ENCODE data around the gene UBE2G2.

UBE2G2 gene

GRCh38 chr21:44813727-44814126 is 12.1 kb upstream of the UBE2G2 start:
- Mint-ChIP-seq H3K27me3 (no peaks in the 10 kb centered on the region), H3K27ac (no peak overlapping the region), H3K4me3 (no peak overlapping the region), H3K4me1 (peaks cover 16% of the 10 kb centered on the region), H3K9me3 (no peaks in the 10 kb centered on the region), H3K36me3 (ENCODE audit: low read depth) (peaks cover 20% of the 10 kb centered on the region)
- no peak for DNase-seq
- ATAC-seq = no peak

DNA sequence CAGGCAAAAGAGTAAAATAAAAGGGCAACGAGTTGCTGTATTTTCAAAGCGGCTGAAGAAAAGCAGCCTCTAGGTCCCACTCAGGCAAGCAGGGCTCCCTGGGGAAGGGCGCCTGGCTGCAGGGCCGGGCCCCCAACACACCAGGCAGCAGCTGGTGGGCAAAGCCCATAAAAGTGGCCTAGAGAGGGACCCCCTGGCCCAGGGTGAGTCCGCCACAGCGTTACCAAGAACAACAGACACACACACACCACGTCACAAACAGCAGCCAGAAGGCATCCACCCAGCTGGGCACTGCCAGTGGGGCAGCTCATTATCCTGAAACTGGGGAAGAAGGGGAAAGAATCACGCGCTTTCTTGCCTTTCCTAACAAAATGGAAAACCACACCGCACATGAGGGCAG is 11.5 kb upstream of the UBE2G2 start:
- no peak overlapping the region for H3K4me3 Mint-ChIP-seq
- no peak for DNase-seq
- no peak overlapping the region for H3K27ac Mint-ChIP-seq
- H3K36me3 Mint-ChIP-seq (ENCODE audit: low read depth) = peaks cover 20% of the 10 kb centered on the region
- H3K27me3 Mint-ChIP-seq = no peaks in the 10 kb centered on the region
- no peaks in the 10 kb centered on the region for H3K9me3 Mint-ChIP-seq
- no peak for ATAC-seq
- peaks cover 16% of the 10 kb centered on the region for H3K4me1 Mint-ChIP-seq

- ATAC-seq = no peak
- peaks cover 20% of the 10 kb centered on the region for H3K36me3 Mint-ChIP-seq (ENCODE audit: low read depth)
- no peaks in the 10 kb centered on the region for H3K27me3 Mint-ChIP-seq
- H3K27ac Mint-ChIP-seq = no peak overlapping the region
- H3K9me3 Mint-ChIP-seq = no peaks in the 10 kb centered on the region
- DNase-seq = no peak
- H3K4me1 Mint-ChIP-seq = peaks cover 16% of the 10 kb centered on the region
- H3K4me3 Mint-ChIP-seq = no peak overlapping the region
Observed at GRCh38 chr21:44812640-44813039, 11.0 kb upstream of the UBE2G2 start.

DNA sequence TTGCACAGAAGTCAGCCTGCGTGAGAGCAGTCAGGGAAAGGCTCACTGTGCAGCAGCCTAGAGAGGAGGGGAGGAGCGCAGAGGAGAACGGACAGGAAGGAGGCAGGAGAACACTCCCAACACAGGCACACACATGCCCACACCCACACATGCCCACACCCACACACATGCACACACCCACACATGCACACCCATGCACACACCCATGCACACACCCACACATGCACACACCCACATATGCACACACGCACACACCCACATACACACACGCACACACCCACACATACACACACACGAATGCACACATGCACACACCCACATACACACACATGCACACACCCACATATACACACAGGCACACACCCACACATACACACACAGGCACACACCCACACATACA is 9.2 kb upstream of the UBE2G2 start:
- Mint-ChIP-seq H3K27ac (no peak overlapping the region), H3K9me3 (no peaks in the 10 kb centered on the region), H3K27me3 (no peaks in the 10 kb centered on the region), H3K36me3 (ENCODE audit: low read depth) (peaks cover 26% of the 10 kb centered on the region), H3K4me3 (no peak overlapping the region), H3K4me1 (peaks cover 7% of the 10 kb centered on the region)
- no peak for ATAC-seq
- DNase-seq = no peak

DNA sequence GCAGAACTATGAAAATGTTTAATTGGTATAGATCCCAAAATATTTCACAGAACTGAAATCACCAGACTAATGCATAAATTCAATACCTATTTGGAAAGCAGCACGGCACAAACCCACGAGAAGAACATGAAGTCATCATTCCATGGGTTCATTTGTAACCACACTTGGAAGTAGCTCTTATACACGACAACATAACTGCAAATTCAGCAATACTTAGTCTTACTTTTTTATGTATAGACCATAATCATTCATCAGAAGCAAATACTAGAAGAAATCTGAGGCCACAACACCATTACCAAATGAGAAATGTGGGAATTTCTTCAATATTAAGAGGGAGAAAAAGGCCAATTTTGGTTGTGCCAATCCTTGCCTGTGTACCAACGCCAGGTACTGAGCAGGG is 4.2 kb upstream of the UBE2G2 start:
- no peaks in the 10 kb centered on the region for H3K27me3 Mint-ChIP-seq
- H3K4me3 Mint-ChIP-seq = no peak overlapping the region
- no peak for ATAC-seq
- H3K27ac Mint-ChIP-seq = no peak overlapping the region
- no peak for DNase-seq
- no peaks in the 10 kb centered on the region for H3K9me3 Mint-ChIP-seq
- peaks cover 29% of the 10 kb centered on the region for H3K4me1 Mint-ChIP-seq
- H3K36me3 Mint-ChIP-seq (ENCODE audit: low read depth) = peaks cover 51% of the 10 kb centered on the region

GRCh38 chr21:44805226-44805625 is 3.6 kb upstream of the UBE2G2 start:
- no peaks in the 10 kb centered on the region for H3K9me3 Mint-ChIP-seq
- DNase-seq = no peak
- no peak for ATAC-seq
- H3K36me3 Mint-ChIP-seq (ENCODE audit: low read depth) = peaks cover 56% of the 10 kb centered on the region
- peaks cover 35% of the 10 kb centered on the region for H3K4me1 Mint-ChIP-seq
- H3K27ac Mint-ChIP-seq = no peak overlapping the region
- H3K4me3 Mint-ChIP-seq = no peak overlapping the region
- H3K27me3 Mint-ChIP-seq = no peaks in the 10 kb centered on the region

GRCh38 chr21:44804762-44805161 is 3.1 kb upstream of the UBE2G2 start:
- peaks cover 40% of the 10 kb centered on the region for H3K4me1 Mint-ChIP-seq
- ATAC-seq (no peak), DNase-seq (no peak)
- H3K4me3 Mint-ChIP-seq = no peak overlapping the region
- H3K27me3 Mint-ChIP-seq = no peaks in the 10 kb centered on the region
- no peak overlapping the region for H3K27ac Mint-ChIP-seq
- H3K9me3 Mint-ChIP-seq = no peaks in the 10 kb centered on the region
- peaks cover 57% of the 10 kb centered on the region for H3K36me3 Mint-ChIP-seq (ENCODE audit: low read depth)

- Mint-ChIP-seq H3K36me3 (ENCODE audit: low read depth) (peaks cover 55% of the 10 kb centered on the region), H3K9me3 (no peaks in the 10 kb centered on the region), H3K27me3 (no peaks in the 10 kb centered on the region), H3K4me1 (peaks cover 50% of the 10 kb centered on the region), H3K4me3 (no peak overlapping the region), H3K27ac (no peak overlapping the region)
- no peak for DNase-seq
- ATAC-seq = no peak
Observed at GRCh38 chr21:44803651-44804050, 2.0 kb upstream of the UBE2G2 start.

GRCh38 chr21:44802396-44803153 is 955 bp upstream of the UBE2G2 start:
- ATAC-seq (no peak), DNase-seq (peak; percentile 26)
- H3K27me3 Mint-ChIP-seq = no peaks in the 10 kb centered on the region
- H3K27ac Mint-ChIP-seq = peak overlapping the region; percentile 93
- peaks cover 58% of the 10 kb centered on the region for H3K4me1 Mint-ChIP-seq
- peaks cover 63% of the 10 kb centered on the region for H3K36me3 Mint-ChIP-seq (ENCODE audit: low read depth)
- no peaks in the 10 kb centered on the region for H3K9me3 Mint-ChIP-seq
- H3K4me3 Mint-ChIP-seq = peak overlapping the region; percentile 98

GRCh38 chr21:44800971-44801467 is 601 bp downstream of the UBE2G2 start:
- peaks cover 71% of the 10 kb centered on the region for H3K36me3 Mint-ChIP-seq (ENCODE audit: low read depth)
- H3K27ac Mint-ChIP-seq = peak overlapping the region; percentile 95
- peak overlapping the region; percentile 98 for H3K4me3 Mint-ChIP-seq
- no peaks in the 10 kb centered on the region for H3K27me3 Mint-ChIP-seq
- H3K9me3 Mint-ChIP-seq = no peaks in the 10 kb centered on the region
- DNase-seq = no peak
- ATAC-seq = peak; percentile 40
- H3K4me1 Mint-ChIP-seq = peaks cover 69% of the 10 kb centered on the region

DNA sequence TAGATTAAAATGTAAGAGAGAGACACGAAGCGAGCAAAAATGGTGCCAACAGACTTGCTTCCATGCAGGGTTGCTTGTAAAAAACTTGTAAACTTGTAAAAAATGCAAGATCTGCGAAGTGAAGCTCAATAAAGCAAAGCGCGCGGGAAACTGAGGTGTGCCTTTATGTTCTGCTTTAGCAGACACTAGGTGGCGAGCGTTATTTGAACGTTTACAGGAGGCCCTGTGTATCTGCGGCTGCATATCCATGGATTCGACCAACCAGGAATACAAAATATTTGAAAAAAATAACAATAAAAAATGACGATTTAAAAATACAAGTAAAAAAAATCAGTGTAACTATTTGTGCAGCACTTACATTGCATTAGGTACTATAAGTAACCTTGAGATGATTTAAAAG is 1.5 kb downstream of the UBE2G2 start:
- Mint-ChIP-seq H3K4me3 (peak overlapping the region; percentile 98), H3K9me3 (no peaks in the 10 kb centered on the region), H3K27ac (peak overlapping the region; percentile 61), H3K4me1 (peaks cover 75% of the 10 kb centered on the region), H3K36me3 (ENCODE audit: low read depth) (peaks cover 68% of the 10 kb centered on the region), H3K27me3 (no peaks in the 10 kb centered on the region)
- ATAC-seq (no peak), DNase-seq (no peak)

DNA sequence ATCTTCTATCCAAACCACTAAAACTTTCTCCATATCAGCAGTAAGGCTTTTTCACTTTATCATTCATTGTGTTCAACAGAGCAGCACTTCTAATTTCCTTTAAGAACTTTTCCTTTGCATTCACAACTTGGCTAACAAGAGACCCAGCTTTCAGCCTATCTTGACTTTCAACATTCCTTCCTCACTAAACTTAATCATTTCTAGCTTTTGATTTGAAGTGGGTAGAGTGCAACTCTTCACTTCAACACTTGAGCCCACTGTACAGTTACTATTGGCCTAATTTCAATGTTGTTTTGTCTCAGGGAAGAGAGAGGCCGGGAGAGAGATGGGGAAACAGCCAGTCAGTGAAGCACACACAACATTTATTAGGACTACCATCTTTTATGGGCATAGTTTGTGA is 2.0 kb downstream of the UBE2G2 start:
- Mint-ChIP-seq H3K4me1 (peaks cover 75% of the 10 kb centered on the region), H3K36me3 (ENCODE audit: low read depth) (peaks cover 64% of the 10 kb centered on the region), H3K27ac (peak overlapping the region; percentile 61), H3K27me3 (no peaks in the 10 kb centered on the region), H3K4me3 (peak overlapping the region; percentile 98), H3K9me3 (no peaks in the 10 kb centered on the region)
- DNase-seq = no peak
- ATAC-seq = no peak

GRCh38 chr21:44797775-44798174 is 3.8 kb downstream of the UBE2G2 start:
- no peak for ATAC-seq
- H3K4me1 Mint-ChIP-seq = peaks cover 71% of the 10 kb centered on the region

GRCh38 chr21:44795342-44795741 is 6.3 kb downstream of the UBE2G2 start:
- DNase-seq (no peak), ATAC-seq (no peak)
- Mint-ChIP-seq H3K27me3 (no peaks in the 10 kb centered on the region), H3K4me3 (no peak overlapping the region), H3K4me1 (peaks cover 79% of the 10 kb centered on the region), H3K27ac (no peak overlapping the region), H3K9me3 (no peaks in the 10 kb centered on the region), H3K36me3 (ENCODE audit: low read depth) (peaks cover 68% of the 10 kb centered on the region)

More at GRCh38 chr21:44797775-44798174, 3.8 kb downstream of the UBE2G2 start:
- Mint-ChIP-seq H3K27me3 (no peaks in the 10 kb centered on the region), H3K27ac (no peak overlapping the region), H3K36me3 (ENCODE audit: low read depth) (peaks cover 59% of the 10 kb centered on the region), H3K9me3 (no peaks in the 10 kb centered on the region), H3K4me3 (no peak overlapping the region)
- no peak for DNase-seq

DNA sequence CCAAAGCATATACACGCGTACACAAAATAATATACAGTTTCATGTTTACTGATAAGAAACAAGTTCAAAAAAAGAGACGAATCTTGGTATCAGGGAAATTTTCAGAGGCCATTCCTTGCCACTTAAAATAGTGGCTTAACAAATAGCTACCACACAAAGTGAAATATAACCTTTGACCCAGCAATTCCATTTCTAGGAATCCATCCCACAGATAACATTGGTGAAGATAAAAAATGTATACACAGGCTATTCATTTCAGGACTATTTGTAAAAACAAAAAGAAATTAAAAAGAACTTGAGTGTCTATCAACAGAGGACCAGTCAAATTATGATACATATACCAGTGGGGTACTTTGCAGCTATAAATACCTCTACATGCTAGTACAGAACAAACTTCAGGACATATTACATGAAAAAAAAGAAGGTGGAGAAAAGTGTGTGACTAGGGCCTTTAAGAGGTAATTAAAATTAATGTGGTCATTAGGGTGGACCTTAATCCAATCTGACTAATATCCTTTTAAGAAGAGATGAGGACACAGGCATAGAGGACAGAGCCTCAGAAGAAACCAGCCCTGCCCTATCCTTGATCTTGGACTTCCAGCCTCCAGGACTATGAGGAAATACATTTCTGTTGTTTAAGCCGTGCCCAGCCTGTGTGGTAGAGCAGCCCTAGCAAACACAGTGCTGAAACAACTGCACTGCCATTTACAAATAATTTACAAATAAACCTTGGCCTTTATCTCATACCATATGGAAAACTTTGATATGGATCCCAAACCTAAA is 7.8 kb downstream of the UBE2G2 start:
- H3K27me3 Mint-ChIP-seq = no peaks in the 10 kb centered on the region
- no peaks in the 10 kb centered on the region for H3K9me3 Mint-ChIP-seq
- H3K4me3 Mint-ChIP-seq = no peak overlapping the region
- H3K27ac Mint-ChIP-seq = no peak overlapping the region
- DNase-seq (no peak), ATAC-seq (no peak)
- peaks cover 76% of the 10 kb centered on the region for H3K4me1 Mint-ChIP-seq
- peaks cover 61% of the 10 kb centered on the region for H3K36me3 Mint-ChIP-seq (ENCODE audit: low read depth)

Measured in activated naive CD8-positive, alpha-beta T cell treated with anti-CD3 and anti-CD28 coated beads, Interleukin-2, amount 50 U/mL, for 24 hours (primary cell).